NT2/D1 (cell line): ENCODE measurements around the gene TBC1D3C.
"Not testable (repeated sequence)": the region's sequence is repeated elsewhere in the genome, so short reads cannot be mapped to it uniquely, and the experiment has no call there.

Source experiments
- SUZ12 ChIP-seq: IDR thresholded peaks from 2 replicates; pipeline ENCODE4 v1.6.1; 2011; ENCODE audit not compliant: insufficient read length, insufficient read depth; ENCODE audit errors: extremely low read depth
- YY1 ChIP-seq: IDR thresholded peaks from 2 replicates; pipeline ENCODE4 v1.6.1; 2011; ENCODE audit not compliant: insufficient read length, insufficient read depth
- ZNF274 ChIP-seq: IDR thresholded peaks from 2 replicates; pipeline ENCODE4 v1.6.1; 2011; ENCODE audit warnings: mild to moderate bottlenecking, low read depth, low read length

DNA sequence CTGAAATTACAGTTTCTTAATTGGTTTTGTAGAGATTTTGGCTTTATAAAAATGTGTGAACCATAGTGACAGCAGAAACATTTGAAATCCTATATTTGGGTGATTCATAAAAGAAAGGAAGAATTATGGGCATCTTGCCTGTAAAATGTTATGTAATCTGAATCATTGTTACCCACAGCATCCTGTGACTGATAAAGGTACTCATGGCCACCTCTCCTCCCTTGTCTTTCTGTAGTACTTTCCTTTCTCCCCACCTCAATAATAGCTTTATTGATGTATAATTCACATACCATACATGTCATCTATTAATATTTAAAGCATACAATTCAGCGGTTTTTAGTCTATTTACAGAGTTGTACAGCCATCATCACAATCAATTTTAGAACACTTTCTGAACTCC, 30.8 kb upstream of the TBC1D3C start:
- TF ChIP-seq SUZ12, ZNF274, YY1: not testable (repeated sequence)
